ENCODE results near the gene FAM20B.
"Not testable (repeated sequence)": the region's sequence is repeated elsewhere in the genome, so short reads cannot be mapped to it uniquely, and the experiment has no call there.

FAM20B gene

GRCh38 chr1:179025125-179025974 lies at the start of gene FAM20B:
Gene FAM20B, plus strand, starts transcription at chr1:179025894. Its CDS starts 17,954 bp downstream, at chr1:179043848.
- DNase-seq = peak; percentile 77 to 97 (median 94)
- intact Hi-C loops (cut with DNase I) = loop anchor here (5.0 to 10.0 kb wide), 3 partner anchors 57 to 1129 kb away; partner anchors contain the start of genes QSOX1, SOAT1 and TOR3A

DNA sequence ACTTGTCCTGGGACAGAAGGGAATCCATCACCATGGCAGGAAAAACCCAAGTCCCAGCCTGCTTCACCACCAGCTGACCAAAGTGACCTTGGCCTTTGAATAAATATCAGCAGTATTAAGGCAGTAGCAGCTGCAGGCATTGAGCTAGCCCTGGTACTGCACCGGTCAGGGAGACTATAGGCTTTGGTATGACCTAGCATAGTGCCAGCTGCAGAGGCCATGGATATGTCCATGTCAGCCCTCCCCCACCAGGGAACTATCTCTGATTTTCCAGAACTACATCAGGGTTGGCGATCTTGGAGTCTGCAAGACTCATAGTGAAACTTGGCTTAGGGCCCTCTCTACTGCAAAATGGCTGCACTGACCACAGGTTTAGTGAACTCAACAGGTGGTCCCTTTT lies 49.2 kb upstream of the FAM20B start:
- intact Hi-C loops (cut with DNase I) = no loop called here
- no peak for DNase-seq

- intact Hi-C loops (cut with DNase I) = no loop called here
- DNase-seq = no peak
These were observed 39.5 kb upstream of the FAM20B start for GRCh38 chr1:178986204-178986603.

GRCh38 chr1:178988198-178988597 lies 37.5 kb upstream of the FAM20B start:
- intact Hi-C loops (cut with DNase I); DNase-seq: not testable (repeated sequence)

DNA sequence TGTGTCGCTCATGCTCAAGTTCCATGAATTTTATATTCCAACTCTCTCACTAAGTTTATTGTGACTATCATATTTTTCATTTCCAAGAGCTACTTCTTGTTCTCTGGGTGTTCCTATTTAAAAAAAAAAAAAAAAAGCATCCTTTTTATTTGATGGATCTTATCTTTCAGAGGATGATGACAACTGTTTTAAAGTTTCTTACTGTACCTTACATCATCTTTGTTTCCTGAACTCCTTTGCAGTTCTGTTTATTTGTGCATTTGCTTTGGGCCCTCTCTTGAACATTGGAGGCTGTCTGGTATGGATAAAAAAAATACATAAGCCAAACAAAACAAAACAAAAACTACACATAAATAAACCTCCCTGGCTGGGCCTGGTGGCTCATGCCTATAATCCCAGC lies 32.1 kb upstream of the FAM20B start:
- intact Hi-C loops (cut with DNase I) = no loop called here
- no peak for DNase-seq

DNA sequence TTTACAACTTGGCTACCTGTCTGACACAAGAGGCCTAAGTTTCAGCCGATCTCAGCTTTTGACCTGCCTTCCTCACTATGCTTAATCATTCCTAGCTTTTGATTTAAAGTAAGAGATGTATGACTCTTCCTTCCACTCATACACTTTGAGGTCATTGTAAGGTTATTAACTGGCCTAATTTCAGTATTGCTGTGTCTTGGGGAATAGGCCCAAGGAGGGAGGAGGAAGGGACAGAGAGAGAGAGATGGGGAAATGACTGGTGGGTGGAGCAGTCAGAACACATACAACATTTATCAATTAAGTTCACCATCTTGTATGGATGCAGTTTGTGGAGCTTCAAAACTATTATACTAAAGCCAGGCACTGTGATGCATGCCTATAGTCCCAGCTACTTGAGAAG lies 28.3 kb upstream of the FAM20B start:
- DNase-seq = peak in 1 of 42 donors; percentile 0
- intact Hi-C loops (cut with DNase I) = no loop called here

DNA sequence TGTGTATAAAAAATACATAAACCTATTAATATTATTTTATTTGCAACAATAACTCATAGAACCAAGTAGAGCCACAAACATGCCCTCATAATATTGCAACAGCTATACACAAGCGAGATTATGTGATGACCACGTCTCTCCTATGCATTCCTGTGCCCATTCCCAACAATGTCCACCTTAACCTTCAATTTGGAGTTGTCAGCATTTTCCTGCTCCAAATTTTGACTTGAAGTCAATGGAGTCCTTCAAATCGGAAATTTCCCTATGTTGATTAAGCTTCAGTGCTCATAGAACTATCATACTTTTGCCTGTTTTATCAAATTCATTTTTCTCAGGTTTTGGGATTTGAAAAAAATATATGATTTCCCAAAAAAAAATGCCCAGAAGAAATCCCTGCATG lies 27.4 kb upstream of the FAM20B start:
- no peak for DNase-seq
- intact Hi-C loops (cut with DNase I) = no loop called here

GRCh38 chr1:178999061-178999460 lies 26.6 kb upstream of the FAM20B start:
- intact Hi-C loops (cut with DNase I) = no loop called here

DNA sequence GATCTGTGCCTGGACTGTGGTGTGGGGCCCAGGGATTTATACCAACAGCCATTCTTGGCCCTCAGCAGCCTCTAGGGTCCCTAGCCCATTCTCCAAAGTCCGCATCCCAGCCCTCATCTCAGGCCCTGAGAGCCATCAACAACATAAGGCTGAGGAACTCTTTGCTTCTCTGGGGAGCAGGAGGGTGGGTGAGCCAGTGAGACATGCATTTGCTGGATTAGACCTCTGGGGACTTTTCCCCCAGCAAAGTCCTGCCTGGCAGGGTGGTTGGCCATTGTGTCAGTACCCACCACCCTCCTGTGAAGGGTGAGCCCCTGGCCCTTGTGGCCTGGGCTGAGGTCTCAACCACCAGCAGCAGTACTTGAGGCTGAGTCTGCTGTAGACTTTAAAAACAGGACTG lies 24.2 kb upstream of the FAM20B start:
- no peak for DNase-seq
- intact Hi-C loops (cut with DNase I) = loop anchor here (10.0 kb wide), 2 partner anchors 237 to 467 kb away; no protein-coding TSS in a partner anchor

More at GRCh38 chr1:178999061-178999460, 26.6 kb upstream of the FAM20B start:
- no peak for DNase-seq

DNA sequence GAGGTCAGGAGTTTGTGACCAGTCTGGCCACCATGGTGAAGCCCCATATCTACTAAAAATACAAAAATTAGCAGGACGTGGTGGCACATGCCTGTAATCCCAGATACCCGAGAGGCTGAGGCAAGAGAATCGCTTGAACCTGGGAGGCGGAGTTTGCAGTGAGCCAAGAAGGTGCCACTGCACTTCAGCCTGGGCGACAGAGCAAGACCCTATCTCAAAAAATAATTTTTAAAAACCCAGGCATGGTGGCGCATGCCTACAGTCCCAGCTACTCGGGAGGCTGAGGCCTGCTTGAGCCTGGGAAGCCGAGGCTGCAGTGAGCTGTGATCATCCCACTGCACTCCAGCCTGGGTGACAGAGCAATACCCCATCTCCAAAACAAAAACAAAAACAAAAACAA lies 23.6 kb upstream of the FAM20B start:
- not testable (repeated sequence) for DNase-seq
- intact Hi-C loops (cut with DNase I) = loop anchor here (10.0 kb wide), 2 partner anchors 237 to 467 kb away; no protein-coding TSS in a partner anchor

- DNase-seq = peak; percentile 37 to 92 (median 77)
- intact Hi-C loops (cut with DNase I) = loop anchor here (10.0 kb wide), 2 partner anchors 238 to 468 kb away; no protein-coding TSS in a partner anchor
These were observed 22.9 kb upstream of the FAM20B start for GRCh38 chr1:179002552-179003345.

GRCh38 chr1:179003512-179004066 lies 22.1 kb upstream of the FAM20B start:
- intact Hi-C loops (cut with DNase I) = loop anchor here (10.0 kb wide), 2 partner anchors 239 to 469 kb away; no protein-coding TSS in a partner anchor
- DNase-seq = peak in 1 of 42 donors; percentile 9

DNA sequence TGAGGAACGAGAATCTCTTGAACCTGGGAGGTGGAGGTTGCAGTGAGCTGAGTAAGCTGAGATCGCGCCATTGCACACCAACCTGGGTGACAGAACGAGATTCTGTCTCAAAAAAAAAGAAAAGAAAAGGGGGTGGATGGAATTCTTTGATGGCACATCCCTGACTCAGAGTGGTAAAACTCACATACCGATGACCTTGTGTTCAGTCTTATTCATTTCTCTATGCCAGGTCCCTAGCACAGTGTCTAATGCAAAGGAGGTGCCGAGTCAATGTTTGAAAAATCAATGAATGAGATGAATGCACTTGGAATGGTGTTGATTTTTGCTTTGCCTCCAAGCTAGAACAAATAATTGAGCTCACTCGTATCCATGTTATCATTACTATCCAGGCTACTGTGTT lies 18.5 kb upstream of the FAM20B start:
- no peak for DNase-seq
- intact Hi-C loops (cut with DNase I) = loop anchor here (10.0 kb wide), 2 partner anchors 242 to 472 kb away; no protein-coding TSS in a partner anchor

- intact Hi-C loops (cut with DNase I) = no loop called here
- DNase-seq = no peak
These were observed 15.0 kb upstream of the FAM20B start for GRCh38 chr1:179010671-179011070.

GRCh38 chr1:179012038-179012437 lies 13.7 kb upstream of the FAM20B start:
- intact Hi-C loops (cut with DNase I) = no loop called here
- no peak for DNase-seq

GRCh38 chr1:179014123-179014522 lies 11.6 kb upstream of the FAM20B start:
- intact Hi-C loops (cut with DNase I) = no loop called here
- DNase-seq = peak in 1 of 42 donors; percentile 29

- DNase-seq = peak in 1 of 42 donors; percentile 10
- intact Hi-C loops (cut with DNase I) = no loop called here
These were observed 10.3 kb upstream of the FAM20B start for GRCh38 chr1:179015396-179015795.

- intact Hi-C loops (cut with DNase I) = no loop called here
- peak; percentile 59 to 92 (median 84) for DNase-seq
These were observed 8.8 kb upstream of the FAM20B start for GRCh38 chr1:179016706-179017382.

All from head of caudate nucleus (tissue), 42 donors.